Measurements from ENCODE around the gene SLC37A2. TPM values are rescaled to one million over a fixed set of nuclear protein-coding genes. Genes with fewer than 3 reads are reported as not detected.
A peak's percentile ranks its signal among the peaks of the same experiment; 100 is the strongest.

The SLC37A2 gene
- total and polyA plus RNA-seq, 4 donors = 3.2 to 13.2 (median 7.8) TPM

DNA sequence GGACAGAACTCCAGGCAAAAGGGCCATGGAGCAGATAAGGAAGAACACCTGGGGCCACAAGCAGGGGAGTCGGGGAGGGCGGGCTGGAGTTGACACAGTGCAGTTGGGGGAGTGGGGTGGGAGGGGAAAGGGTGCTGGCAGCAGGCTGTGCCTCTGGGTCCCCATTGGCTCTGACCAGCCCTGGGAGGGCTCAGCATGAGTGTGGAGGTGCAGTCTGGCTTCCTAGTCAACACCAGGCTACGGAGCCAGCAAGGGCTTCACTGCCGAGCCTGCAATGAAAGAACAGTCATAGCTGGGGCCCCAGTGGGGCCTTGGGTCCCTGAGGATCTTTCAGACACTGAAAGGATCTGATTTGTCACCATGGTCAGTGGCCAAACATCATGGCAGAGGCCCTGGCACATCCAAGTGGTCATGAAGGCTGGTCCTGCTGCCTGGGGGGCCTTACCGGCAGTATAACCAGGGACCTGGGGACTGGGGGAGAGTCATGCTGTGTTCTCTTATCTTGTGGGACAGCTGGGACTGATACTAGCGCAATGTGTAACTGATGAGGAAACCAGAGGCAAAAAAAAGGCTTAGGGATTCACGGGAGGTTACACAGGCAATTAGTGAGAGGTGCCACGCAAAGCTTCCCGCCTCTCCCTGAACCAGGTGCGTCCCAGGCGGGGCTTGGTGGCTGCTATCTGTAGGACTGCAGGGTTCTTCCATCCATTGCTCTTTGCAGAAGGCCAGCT lies 11.6 kb downstream of the SLC37A2 start:
- Histone ChIP-seq H3K9ac (ENCODE audit: insufficient read depth in 1 of 2, low read length in 2 of 2) (no peak overlapping the region), H3K27me3 (ENCODE audit: control insufficient read depth in 3 of 3, insufficient read depth in 3 of 3, low read length in 2 of 3) (no peaks in the 10 kb centered on the region), H3K27ac (ENCODE audit: low read depth in 1 of 2, low read length in 1 of 2) (no peak overlapping the region), H3K4me3 (no peak overlapping the region), H3K9me3 (ENCODE audit: control insufficient read depth in 4 of 4, insufficient read depth in 3 of 4, low read length in 3 of 4) (no peaks in the 10 kb centered on the region), H3K4me1 (ENCODE audit: control insufficient read depth in 5 of 5, insufficient read depth in 5 of 5, low read length in 5 of 5) (peaks cover 0 to 6% (median 0%) of the 10 kb centered on the region in 5 donors), H3K36me3 (ENCODE audit: control insufficient read depth in 4 of 4, insufficient read depth in 4 of 4, low read length in 4 of 4) (no peaks in the 10 kb centered on the region)
- no peak for ATAC-seq (ENCODE audit: insufficient read depth, low FRiP score)
- TF ChIP-seq, protein P1, sequence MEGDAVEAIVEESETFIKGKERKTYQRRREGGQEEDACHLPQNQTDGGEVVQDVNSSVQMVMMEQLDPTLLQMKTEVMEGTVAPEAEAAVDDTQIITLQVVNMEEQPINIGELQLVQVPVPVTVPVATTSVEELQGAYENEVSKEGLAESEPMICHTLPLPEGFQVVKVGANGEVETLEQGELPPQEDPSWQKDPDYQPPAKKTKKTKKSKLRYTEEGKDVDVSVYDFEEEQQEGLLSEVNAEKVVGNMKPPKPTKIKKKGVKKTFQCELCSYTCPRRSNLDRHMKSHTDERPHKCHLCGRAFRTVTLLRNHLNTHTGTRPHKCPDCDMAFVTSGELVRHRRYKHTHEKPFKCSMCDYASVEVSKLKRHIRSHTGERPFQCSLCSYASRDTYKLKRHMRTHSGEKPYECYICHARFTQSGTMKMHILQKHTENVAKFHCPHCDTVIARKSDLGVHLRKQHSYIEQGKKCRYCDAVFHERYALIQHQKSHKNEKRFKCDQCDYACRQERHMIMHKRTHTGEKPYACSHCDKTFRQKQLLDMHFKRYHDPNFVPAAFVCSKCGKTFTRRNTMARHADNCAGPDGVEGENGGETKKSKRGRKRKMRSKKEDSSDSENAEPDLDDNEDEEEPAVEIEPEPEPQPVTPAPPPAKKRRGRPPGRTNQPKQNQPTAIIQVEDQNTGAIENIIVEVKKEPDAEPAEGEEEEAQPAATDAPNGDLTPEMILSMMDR (IDR thresholded peaks at IDR 0.05; ENCODE audit: control extremely low read depth, extremely low read depth) = no peak
- WGBS, 2 donors = 91 to 93% methylated on average over 11 of the region's 11 CpGs
- DNase-seq = no peak

DNA sequence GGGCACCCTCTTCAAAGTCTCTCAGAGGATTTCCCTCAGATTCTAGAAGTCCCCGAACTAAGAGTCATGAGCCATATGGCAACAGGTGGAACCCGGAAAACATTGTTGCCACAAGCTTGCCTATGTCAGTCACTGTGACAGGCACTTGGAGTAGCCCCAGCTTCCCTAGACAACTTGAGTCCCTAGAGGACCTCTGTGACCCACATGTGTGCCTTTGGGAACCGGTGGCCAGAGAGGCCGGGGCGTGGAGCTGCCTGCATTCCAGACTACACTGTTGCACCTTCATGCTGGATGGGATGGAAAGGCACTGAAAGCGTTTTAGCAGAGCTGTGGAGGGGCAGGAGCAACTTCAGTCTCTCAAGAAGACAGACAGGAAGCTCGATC lies 12.1 kb downstream of the SLC37A2 start:
- WGBS, 2 donors = 81 to 90% methylated on average over 7 of the region's 7 CpGs
- Histone ChIP-seq H3K27me3 (ENCODE audit: control insufficient read depth in 3 of 3, insufficient read depth in 3 of 3, low read length in 2 of 3) (no peaks in the 10 kb centered on the region), H3K27ac (ENCODE audit: low read depth in 1 of 2, low read length in 1 of 2) (no peak overlapping the region), H3K4me1 (ENCODE audit: control insufficient read depth in 5 of 5, insufficient read depth in 5 of 5, low read length in 5 of 5) (peaks cover 0 to 6% (median 0%) of the 10 kb centered on the region in 5 donors), H3K9ac (ENCODE audit: insufficient read depth in 1 of 2, low read length in 2 of 2) (no peak overlapping the region), H3K4me3 (no peak overlapping the region), H3K9me3 (ENCODE audit: control insufficient read depth in 4 of 4, insufficient read depth in 3 of 4, low read length in 3 of 4) (no peaks in the 10 kb centered on the region), H3K36me3 (ENCODE audit: control insufficient read depth in 4 of 4, insufficient read depth in 4 of 4, low read length in 4 of 4) (no peaks in the 10 kb centered on the region)
- TF ChIP-seq, protein P1 (IDR thresholded peaks at IDR 0.05; ENCODE audit: control extremely low read depth, extremely low read depth) = no peak
- DNase-seq = peak in 1 of 3 donors; percentile 11
- ATAC-seq (ENCODE audit: insufficient read depth, low FRiP score) = no peak

DNA sequence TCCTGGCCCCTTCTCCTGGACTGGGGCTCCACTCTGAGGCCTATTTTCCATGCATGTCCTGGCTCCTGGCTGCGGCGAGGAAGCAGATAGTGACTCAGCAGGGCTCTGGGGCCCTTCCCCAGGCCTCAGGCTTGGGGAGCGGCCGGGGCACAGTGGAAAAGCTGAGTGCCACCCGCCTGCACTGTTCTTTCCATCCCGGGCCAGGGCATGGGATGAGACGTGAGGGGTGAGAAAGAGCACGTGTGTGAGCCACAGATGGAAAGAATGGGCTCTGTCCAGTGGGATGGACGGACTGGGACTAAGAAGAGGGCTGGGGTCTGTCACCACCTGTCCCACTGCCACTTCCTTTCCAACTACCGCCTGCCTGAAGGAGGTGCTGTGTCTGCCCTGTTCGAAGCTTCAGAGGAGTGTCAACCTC lies 12.8 kb downstream of the SLC37A2 start:
- ATAC-seq (ENCODE audit: insufficient read depth, low FRiP score) (no peak), DNase-seq (peak in 1 of 3 donors; percentile 4)
- Histone ChIP-seq H3K27me3 (ENCODE audit: control insufficient read depth in 3 of 3, insufficient read depth in 3 of 3, low read length in 2 of 3) (no peaks in the 10 kb centered on the region), H3K36me3 (ENCODE audit: control insufficient read depth in 4 of 4, insufficient read depth in 4 of 4, low read length in 4 of 4) (no peaks in the 10 kb centered on the region), H3K9me3 (ENCODE audit: control insufficient read depth in 4 of 4, insufficient read depth in 3 of 4, low read length in 3 of 4) (no peaks in the 10 kb centered on the region), H3K4me1 (ENCODE audit: control insufficient read depth in 5 of 5, insufficient read depth in 5 of 5, low read length in 5 of 5) (peaks cover 0 to 4% (median 0%) of the 10 kb centered on the region in 5 donors), H3K9ac (ENCODE audit: insufficient read depth in 1 of 2, low read length in 2 of 2) (no peak overlapping the region), H3K27ac (ENCODE audit: low read depth in 1 of 2, low read length in 1 of 2) (no peak overlapping the region), H3K4me3 (no peak overlapping the region)
- 80 to 82% methylated on average over 11 of the region's 11 CpGs for WGBS, 2 donors
- TF ChIP-seq, protein P1 (IDR thresholded peaks at IDR 0.05; ENCODE audit: control extremely low read depth, extremely low read depth) = no peak
